ENCODE data around the gene ZNF862. TPM values are rescaled to one million over a fixed set of nuclear protein-coding genes. Genes with fewer than 3 reads are reported as not detected.

The ZNF862 gene
- total RNA-seq, 1 experiment from 2014 or later, result 3.6 TPM

- TF ChIP-seq ZNF532 (CRISPR knock-in tag; IDR thresholded peaks at IDR 0.05; ENCODE audit: borderline replicate concordance), result no peak
- no peak for TF ChIP-seq TCF7 (CRISPR knock-in tag; IDR thresholded peaks at IDR 0.05; ENCODE audit: low read depth)
- no peak for TF ChIP-seq PREB (CRISPR knock-in tag; IDR thresholded peaks at IDR 0.05; ENCODE audit: borderline replicate concordance)
- TF ChIP-seq ZSCAN18 (CRISPR knock-in tag; IDR thresholded peaks at IDR 0.05), result no peak
Measured at GRCh38 chr7:149839933-149840332, 1.8 kb downstream of the ZNF862 start (continued).

GRCh38 chr7:149843566-149843965 is 5.4 kb downstream of the ZNF862 start:
- ChIA-PET POLR2A (no interaction called here), CTCF (interaction anchor here (1.1 to 2.5 kb wide), 4 partner anchors 12 to 37 kb away, joined by 3 to 9 read pairs (median 5); no protein-coding TSS in a partner anchor)
- DNase-seq (ENCODE audit: low spot score), result peak; percentile 7
- no peak overlapping the region for H3K4me3 Mint-ChIP-seq
- H3K27me3 Mint-ChIP-seq (ENCODE audit: low read depth), result peaks cover 22% of the 10 kb centered on the region
- peaks cover 9% of the 10 kb centered on the region for H3K4me1 Mint-ChIP-seq
- H3K27ac Mint-ChIP-seq, result no peak overlapping the region
- ATAC-seq, result no peak
- no peaks in the 10 kb centered on the region for H3K9me3 Mint-ChIP-seq
- no peaks in the 10 kb centered on the region for H3K36me3 Mint-ChIP-seq
- no peak for TF ChIP-seq TP53 (CRISPR knock-in tag; IDR thresholded peaks at IDR 0.05)
- no peak for TF ChIP-seq OVOL2 (CRISPR knock-in tag; IDR thresholded peaks at IDR 0.05; ENCODE audit: borderline replicate concordance)
- no peak for TF ChIP-seq USF1 (CRISPR knock-in tag; IDR thresholded peaks at IDR 0.05)
- no peak for TF ChIP-seq ELF4 (CRISPR knock-in tag; IDR thresholded peaks at IDR 0.05; ENCODE audit: low read depth)
- no peak for TF ChIP-seq NFE2L1 (CRISPR knock-in tag; IDR thresholded peaks at IDR 0.05)
- TF ChIP-seq E2F5 (CRISPR knock-in tag; IDR thresholded peaks at IDR 0.05), result no peak
- TF ChIP-seq KAT7 (CRISPR knock-in tag; IDR thresholded peaks at IDR 0.05; ENCODE audit: borderline replicate concordance), result no peak
- no peak for TF ChIP-seq FOXK1 (CRISPR knock-in tag; IDR thresholded peaks at IDR 0.05)

GRCh38 chr7:149844445-149844844 is 6.3 kb downstream of the ZNF862 start:
- ATAC-seq (no peak), DNase-seq (ENCODE audit: low spot score) (no peak)
- Mint-ChIP-seq H3K36me3 (no peaks in the 10 kb centered on the region), H3K27me3 (ENCODE audit: low read depth) (peaks cover 16% of the 10 kb centered on the region), H3K9me3 (no peaks in the 10 kb centered on the region), H3K4me3 (no peak overlapping the region), H3K27ac (no peak overlapping the region), H3K4me1 (peaks cover 2% of the 10 kb centered on the region)
- TF ChIP-seq SP1 (CRISPR knock-in tag; conservative IDR thresholded peaks at IDR 0.05), result no peak
- TF ChIP-seq PREB (CRISPR knock-in tag; IDR thresholded peaks at IDR 0.05; ENCODE audit: borderline replicate concordance), result no peak
- TF ChIP-seq USF1 (CRISPR knock-in tag; IDR thresholded peaks at IDR 0.05), result no peak
- no peak for TF ChIP-seq JAZF1 (CRISPR knock-in tag; IDR thresholded peaks at IDR 0.05)
- TF ChIP-seq ATF1 (CRISPR knock-in tag; IDR thresholded peaks at IDR 0.05), result no peak
- no peak for TF ChIP-seq CDX4 (CRISPR knock-in tag; IDR thresholded peaks at IDR 0.05; ENCODE audit: borderline replicate concordance)
- no peak for TF ChIP-seq JUN (CRISPR knock-in tag; IDR thresholded peaks at IDR 0.05)
- no peak for TF ChIP-seq PRRX2 (CRISPR knock-in tag; IDR thresholded peaks at IDR 0.05)
- TF ChIP-seq MYBL2 (CRISPR knock-in tag; IDR thresholded peaks at IDR 0.05), result no peak
- ChIA-PET POLR2A (no interaction called here), CTCF (interaction anchor here (1.1 kb wide), 1 partner anchor 21 kb away, joined by 3 read pairs; no protein-coding TSS in a partner anchor)
